ENCODE measurements around the gene VKORC1. TPM values are rescaled to one million over a fixed set of nuclear protein-coding genes. Genes with fewer than 3 reads are reported as not detected.
A peak's percentile ranks its signal among the peaks of the same experiment; 100 is the strongest.

Gene VKORC1
- total and polyA plus RNA-seq, 2 experiments from 2014 or later, result 89.6 to 100 TPM

- Mint-ChIP-seq H3K36me3 (ENCODE audit: low read depth) (peaks cover 45% of the 10 kb centered on the region), H3K4me1 (peaks cover 47% of the 10 kb centered on the region), H3K4me3 (peak overlapping the region; percentile 33), H3K27me3 (ENCODE audit: insufficient read depth, low read depth, poor library complexity) (peaks cover 23% of the 10 kb centered on the region), H3K27ac (peak overlapping the region; percentile 98), H3K9me3 (peaks cover 2% of the 10 kb centered on the region; the same call in 1 of the 3 replicates)
- no peaks in the 10 kb centered on the region; the same call in 1 of the 2 replicates for H3F3A ChIP-seq (replicated peaks; ENCODE audit: low read depth)
- H3K36me3 ChIP-seq (ENCODE audit: insufficient read depth), result peaks cover 9% of the 10 kb centered on the region
- H3K27me3 ChIP-seq (ENCODE audit: insufficient read depth), result no peaks in the 10 kb centered on the region
- TF ChIP-seq POLR2AphosphoS5 (IDR thresholded peaks at IDR 0.05; ENCODE audit: low read depth), result peak; percentile 38; the same call in 1 of the 2 replicates
- no peak for TF ChIP-seq ZNF331 (CRISPR knock-in tag; IDR thresholded peaks at IDR 0.05; ENCODE audit: low read depth)
- peak; percentile 66 for ATAC-seq
- no peak overlapping the region for H2AFZ ChIP-seq
- no peaks in the 10 kb centered on the region; the same call in 1 of the 2 replicates for H4K20me1 ChIP-seq (replicated peaks; ENCODE audit: insufficient read depth)
- H3K79me2 ChIP-seq (replicated peaks; ENCODE audit: insufficient read depth), result peaks cover 8% of the 10 kb centered on the region; the same call in 1 of the 2 replicates
- H3K9me2 ChIP-seq (ENCODE audit: insufficient read depth), result no peaks in the 10 kb centered on the region
- H3K4me1 ChIP-seq (ENCODE audit: insufficient read depth), result peaks cover 28% of the 10 kb centered on the region
- H3K4me3 ChIP-seq, result no peak overlapping the region
- peak; percentile 74 for DNase-seq (ENCODE audit: low spot score)
- H3K27ac ChIP-seq (ENCODE audit: low read depth), result peak overlapping the region; percentile 84
- peak overlapping the region; percentile 51; the same call in 1 of the 2 replicates for H3K4me2 ChIP-seq
These were observed 36.3 kb upstream of the VKORC1 start for GRCh38 chr16:31130899-31131298.

- Histone ChIP-seq H3K27me3 (ENCODE audit: insufficient read depth) (no peaks in the 10 kb centered on the region), H3F3A (replicated peaks; ENCODE audit: low read depth) (no peaks in the 10 kb centered on the region; the same call in 1 of the 2 replicates), H3K4me2 (0 out of 2 replicates have a peak overlapping the region, but pooled peaks have one; percentile 26), H3K27ac (ENCODE audit: low read depth) (peak overlapping the region; percentile 84; the same call in 1 of the 2 replicates), H2AFZ (no peak overlapping the region), H3K9me2 (ENCODE audit: insufficient read depth) (no peaks in the 10 kb centered on the region), H3K36me3 (ENCODE audit: insufficient read depth) (peaks cover 9% of the 10 kb centered on the region), H3K4me3 (no peak overlapping the region), H4K20me1 (replicated peaks; ENCODE audit: insufficient read depth) (no peaks in the 10 kb centered on the region; the same call in 1 of the 2 replicates), H3K79me2 (replicated peaks; ENCODE audit: insufficient read depth) (peaks cover 8% of the 10 kb centered on the region; the same call in 1 of the 2 replicates), H3K4me1 (ENCODE audit: insufficient read depth) (peaks cover 28% of the 10 kb centered on the region)
- peak overlapping the region; percentile 5; the same call in 1 of the 3 replicates for H3K4me3 Mint-ChIP-seq
- DNase-seq (ENCODE audit: low spot score) (no peak), ATAC-seq (no peak)
- TF ChIP-seq ZNF331 (CRISPR knock-in tag; IDR thresholded peaks at IDR 0.05; ENCODE audit: low read depth) (no peak), JUNB (IDR thresholded peaks at IDR 0.05; ENCODE audit: unreplicated experiment) (no peak), POLR2AphosphoS5 (IDR thresholded peaks at IDR 0.05; ENCODE audit: low read depth) (no peak; the same call in 1 of the 2 replicates), STAT1 (IDR thresholded peaks at IDR 0.05; ENCODE audit: unreplicated experiment) (no peak)
- TF ChIP-seq, protein P1, sequence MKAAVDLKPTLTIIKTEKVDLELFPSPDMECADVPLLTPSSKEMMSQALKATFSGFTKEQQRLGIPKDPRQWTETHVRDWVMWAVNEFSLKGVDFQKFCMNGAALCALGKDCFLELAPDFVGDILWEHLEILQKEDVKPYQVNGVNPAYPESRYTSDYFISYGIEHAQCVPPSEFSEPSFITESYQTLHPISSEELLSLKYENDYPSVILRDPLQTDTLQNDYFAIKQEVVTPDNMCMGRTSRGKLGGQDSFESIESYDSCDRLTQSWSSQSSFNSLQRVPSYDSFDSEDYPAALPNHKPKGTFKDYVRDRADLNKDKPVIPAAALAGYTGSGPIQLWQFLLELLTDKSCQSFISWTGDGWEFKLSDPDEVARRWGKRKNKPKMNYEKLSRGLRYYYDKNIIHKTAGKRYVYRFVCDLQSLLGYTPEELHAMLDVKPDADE (IDR thresholded peaks at IDR 0.05), result no peak
- H3K4me1 Mint-ChIP-seq, result peaks cover 44% of the 10 kb centered on the region
- H3K9me3 Mint-ChIP-seq, result peaks cover 2% of the 10 kb centered on the region; the same call in 1 of the 3 replicates
- peak overlapping the region; percentile 98 for H3K27ac Mint-ChIP-seq
- H3K36me3 Mint-ChIP-seq (ENCODE audit: low read depth), result peaks cover 45% of the 10 kb centered on the region
- peaks cover 23% of the 10 kb centered on the region for H3K27me3 Mint-ChIP-seq (ENCODE audit: insufficient read depth, low read depth, poor library complexity)
These were observed 35.8 kb upstream of the VKORC1 start for GRCh38 chr16:31130336-31130891.

DNA sequence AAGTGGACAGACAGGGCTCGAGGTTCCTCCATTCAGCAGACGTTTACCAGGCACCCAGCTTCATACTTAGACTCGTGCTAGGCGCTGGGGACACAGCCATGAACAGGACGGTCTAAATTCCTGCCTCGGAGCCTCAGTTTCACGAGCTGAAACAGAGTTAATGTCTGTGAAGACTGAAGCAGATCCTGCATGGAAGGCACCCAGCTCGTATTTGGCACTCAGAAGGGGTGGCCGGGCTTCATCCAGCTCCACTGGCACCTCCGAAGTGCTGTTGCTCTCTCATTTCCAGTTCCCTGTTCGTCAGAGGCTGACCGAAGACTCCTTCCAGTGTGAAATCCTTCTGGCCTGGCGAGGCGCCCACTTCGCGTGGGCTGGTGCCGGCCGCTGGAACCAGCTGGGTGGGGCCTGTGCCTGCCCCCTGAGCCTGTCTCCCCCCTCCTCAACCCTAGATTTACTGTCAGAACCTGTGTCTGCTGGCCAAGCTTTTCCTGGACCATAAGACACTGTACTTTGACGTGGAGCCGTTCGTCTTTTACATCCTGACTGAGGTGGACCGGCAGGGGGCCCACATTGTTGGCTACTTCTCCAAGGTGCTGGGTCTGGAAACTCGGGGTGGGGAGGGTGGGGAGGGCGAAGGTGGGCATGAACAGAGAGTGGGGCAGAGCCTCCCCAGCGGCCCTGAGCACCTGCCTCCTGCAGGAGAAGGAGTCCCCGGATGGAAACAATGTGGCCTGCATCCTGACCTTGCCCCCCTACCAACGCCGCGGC is 35.2 kb upstream of the VKORC1 start:
- no peaks in the 10 kb centered on the region; the same call in 1 of the 2 replicates for H4K20me1 ChIP-seq (replicated peaks; ENCODE audit: insufficient read depth)
- Mint-ChIP-seq H3K9me3 (peaks cover 2% of the 10 kb centered on the region; the same call in 1 of the 3 replicates), H3K27me3 (ENCODE audit: insufficient read depth, low read depth, poor library complexity) (peaks cover 22% of the 10 kb centered on the region), H3K4me1 (peaks cover 44% of the 10 kb centered on the region), H3K4me3 (no peak overlapping the region), H3K36me3 (ENCODE audit: low read depth) (peaks cover 45% of the 10 kb centered on the region), H3K27ac (peak overlapping the region; percentile 98)
- peak overlapping the region; percentile 84; the same call in 1 of the 2 replicates for H3K27ac ChIP-seq (ENCODE audit: low read depth)
- peaks cover 28% of the 10 kb centered on the region for H3K4me1 ChIP-seq (ENCODE audit: insufficient read depth)
- peaks cover 8% of the 10 kb centered on the region; the same call in 1 of the 2 replicates for H3K79me2 ChIP-seq (replicated peaks; ENCODE audit: insufficient read depth)
- no peaks in the 10 kb centered on the region; the same call in 1 of the 2 replicates for H3F3A ChIP-seq (replicated peaks; ENCODE audit: low read depth)
- ATAC-seq (no peak), DNase-seq (ENCODE audit: low spot score) (no peak)
- H3K27me3 ChIP-seq (ENCODE audit: insufficient read depth), result no peaks in the 10 kb centered on the region
- TF ChIP-seq POLR2AphosphoS5 (IDR thresholded peaks at IDR 0.05; ENCODE audit: low read depth), result no peak
- no peak overlapping the region for H2AFZ ChIP-seq
- H3K36me3 ChIP-seq (ENCODE audit: insufficient read depth), result peaks cover 9% of the 10 kb centered on the region
- H3K4me2 ChIP-seq, result no peak overlapping the region
- H3K9me2 ChIP-seq (ENCODE audit: insufficient read depth), result no peaks in the 10 kb centered on the region
- no peak overlapping the region for H3K4me3 ChIP-seq

All from GM23338 (cell line).